PC-9 (cell line): ENCODE results near the gene ASCC3. TPM values are rescaled to one million over a fixed set of nuclear protein-coding genes. Genes with fewer than 3 reads are reported as not detected.

ENCODE experiments used
- BruUV-seq: library from RNA; stranded (reverse); fragments of 400-500 nt; replicated peaks from 2 replicates; lab custom pipeline; 2021; lab: Mats Ljungman, UMichigan
- CTCF ChIA-PET: fragments of 300-600 bp; sonication (Branson Sonifier 250); formaldehyde crosslinking; loops from one replicate; lab custom pipeline; 2022; ENCODE audit warnings: antibody characterized with exemption; lab: Charles Lee
- POLR2A ChIA-PET: fragments of 300-600 bp; sonication (Branson Sonifier 250); formaldehyde crosslinking; loops from one replicate; lab custom pipeline; 2022; ENCODE audit warnings: antibody characterized with exemption; ENCODE audit not compliant: unreplicated experiment; lab: Charles Lee
- DNase-seq, 2 experiments: peaks; one replicate each; pipeline versions ENCODE4 v3.0.0 to v3.0.0-alpha.2; 2015 to 2022; ENCODE audit warnings: mixed read lengths in 1 of 2
- H2AFZ ChIP-seq: fragments of 200-600 bp; sonication (generic); 2 replicates; pipeline ENCODE4 v1.8.1; 2017; ENCODE audit warnings: antibody characterized with exemption
- H3F3A ChIP-seq: fragments of 200-600 bp; sonication (generic); 2 replicates; pipeline ENCODE4 v1.8.1; 2017; ENCODE audit warnings: antibody characterized with exemption, mild to moderate bottlenecking, low read depth; ENCODE audit not compliant: insufficient read depth
- H3K27ac ChIP-seq: fragments of 200-600 bp; sonication (generic); 2 replicates; pipeline ENCODE4 v1.6.1; 2016; ENCODE audit warnings: mixed run types
- H3K27me3 ChIP-seq: fragments of 200-600 bp; sonication (generic); 2 replicates; pipeline ENCODE4 v1.6.1; 2016; ENCODE audit warnings: low read depth, mixed run types; ENCODE audit not compliant: insufficient read depth
- H3K36me3 ChIP-seq: fragments of 200-600 bp; sonication (generic); 2 replicates; pipeline ENCODE4 v1.6.1; 2016; ENCODE audit warnings: low read depth, mixed run types
- H3K4me1 ChIP-seq: fragments of 200-600 bp; sonication (generic); replicated peaks from 2 replicates; pipeline ENCODE4 v1.6.1; 2016; ENCODE audit warnings: mixed run types; ENCODE audit not compliant: insufficient read depth
- H3K4me2 ChIP-seq: fragments of 200-600 bp; sonication (generic); 2 replicates; pipeline ENCODE4 v1.6.1; 2017; ENCODE audit warnings: mixed run types
- H3K4me3 ChIP-seq: fragments of 200-600 bp; sonication (generic); 2 replicates; pipeline ENCODE4 v1.6.1; 2016; ENCODE audit warnings: mixed run types
- H3K79me2 ChIP-seq: fragments of 200-600 bp; sonication (generic); 2 replicates; pipeline ENCODE4 v1.6.1; 2017; ENCODE audit warnings: low read depth, mixed run types
- H3K9me2 ChIP-seq: fragments of 200-600 bp; sonication (generic); 2 replicates; pipeline ENCODE4 v1.8.1; 2017; ENCODE audit warnings: mild to moderate bottlenecking; ENCODE audit not compliant: insufficient read depth
- H3K9me3 ChIP-seq: fragments of 200-600 bp; sonication (generic); 2 replicates; pipeline ENCODE4 v1.8.1; 2016; ENCODE audit warnings: low read depth; ENCODE audit not compliant: insufficient read depth
- H4K20me1 ChIP-seq: fragments of 200-600 bp; sonication (generic); 2 replicates; pipeline ENCODE4 v1.8.1; 2017; ENCODE audit not compliant: insufficient read depth
- CTCF ChIP-seq: fragments of 200-600 bp; sonication (generic); conservative IDR thresholded peaks from 2 replicates; pipeline ENCODE4 v1.6.1; 2017; ENCODE audit warnings: mixed run types, antibody characterized with exemption, mild to moderate bottlenecking, moderate library complexity
- EZH2 ChIP-seq: fragments of 200-600 bp; sonication (generic); IDR thresholded peaks from 2 replicates; pipeline ENCODE4 v1.8.0; 2017; ENCODE audit warnings: antibody characterized with exemption, low read depth
- intact Hi-C: fragments of 100-400 bp; cut with micrococcal nuclease; formaldehyde crosslinking; loops from one replicate; pipeline ENCODE4 v1.10.0; 2022; ENCODE audit not compliant: unreplicated experiment
- total RNA-seq: library from RNA; stranded (reverse); gene quantifications from 2 replicates; pipeline ENCODE4 v1.2.3, GENCODE V29; 2021

The ASCC3 gene
- total RNA-seq, 1 experiment from 2014 or later: 29.4 TPM

GRCh38 chr6:100730001-100730980 is 150.8 kb downstream of the ASCC3 start:
- Histone ChIP-seq H3K36me3 (no peaks in the 10 kb centered on the region), H3K27me3 (no peaks in the 10 kb centered on the region), H3K27ac (no peak overlapping the region), H3K4me1 (no peaks in the 10 kb centered on the region), H3K9me3 (no peaks in the 10 kb centered on the region), H3K4me2 (no peak overlapping the region), H4K20me1 (peaks cover 5% of the 10 kb centered on the region; the same call in 1 of the 2 replicates), H2AFZ (no peak overlapping the region), H3K79me2 (no peaks in the 10 kb centered on the region), H3K9me2 (no peaks in the 10 kb centered on the region), H3F3A (no peaks in the 10 kb centered on the region), H3K4me3 (no peak overlapping the region)
- ChIA-PET POLR2A (no interaction called here), CTCF (no interaction called here)
- no TSS peak for BruUV-seq
- DNase-seq: no peak
- TF ChIP-seq EZH2: no peak
- intact Hi-C loops: no loop called here

- Histone ChIP-seq H2AFZ (no peak overlapping the region), H3K4me1 (no peaks in the 10 kb centered on the region), H3K27me3 (no peaks in the 10 kb centered on the region), H3F3A (no peaks in the 10 kb centered on the region), H3K4me3 (no peak overlapping the region), H3K36me3 (no peaks in the 10 kb centered on the region), H3K27ac (no peak overlapping the region), H4K20me1 (peaks cover 5% of the 10 kb centered on the region; the same call in 1 of the 2 replicates), H3K79me2 (no peaks in the 10 kb centered on the region), H3K4me2 (no peak overlapping the region), H3K9me2 (no peaks in the 10 kb centered on the region), H3K9me3 (no peaks in the 10 kb centered on the region)
- intact Hi-C loops: no loop called here
- no peak for DNase-seq
- BruUV-seq: no TSS peak
- POLR2A ChIA-PET: no interaction called here
- TF ChIP-seq EZH2 (no peak), CTCF (no peak)
- CTCF ChIA-PET: no interaction called here
Observed at GRCh38 chr6:100726666-100727065, 154.5 kb downstream of the ASCC3 start.

GRCh38 chr6:100724696-100725095 is 156.4 kb downstream of the ASCC3 start:
- Histone ChIP-seq H3K79me2 (no peaks in the 10 kb centered on the region), H3K27me3 (no peaks in the 10 kb centered on the region), H3K36me3 (no peaks in the 10 kb centered on the region), H3F3A (no peaks in the 10 kb centered on the region), H3K27ac (no peak overlapping the region), H3K4me2 (no peak overlapping the region), H3K4me3 (no peak overlapping the region), H3K9me3 (no peaks in the 10 kb centered on the region), H3K9me2 (no peaks in the 10 kb centered on the region), H2AFZ (no peak overlapping the region), H3K4me1 (0 out of 2 replicates have a peak, but pooled peaks cover 5% of the 10 kb centered on the region), H4K20me1 (peaks cover 5% of the 10 kb centered on the region; the same call in 1 of the 2 replicates)
- ChIA-PET POLR2A (no interaction called here), CTCF (no interaction called here)
- intact Hi-C loops: no loop called here
- no TSS peak for BruUV-seq
- no peak for TF ChIP-seq CTCF
- no peak for TF ChIP-seq EZH2
- DNase-seq: no peak
